Body of pancreas (tissue), 4 donors: Measurements from ENCODE around the gene DPEP1.

Source experiments
- CTCF ChIP-seq, 7 experiments: fragments of 450-650 bp in 4 of 7; fragments of 200-600 bp in 3 of 7; sonication (generic) in 3 of 7; IDR thresholded peaks; one replicate each; pipeline ENCODE4 v1.5.1; 2016 to 2019; ENCODE audit warnings: antibody characterized with exemption in 7 of 7
- POLR2A ChIP-seq, 3 donors: fragments of 450-650 bp; IDR thresholded peaks; one replicate each; pipeline ENCODE4 v1.6.1; 2016; ENCODE audit warnings: antibody characterized with exemption in 3 of 3, mild to moderate bottlenecking in 2 of 3

DNA sequence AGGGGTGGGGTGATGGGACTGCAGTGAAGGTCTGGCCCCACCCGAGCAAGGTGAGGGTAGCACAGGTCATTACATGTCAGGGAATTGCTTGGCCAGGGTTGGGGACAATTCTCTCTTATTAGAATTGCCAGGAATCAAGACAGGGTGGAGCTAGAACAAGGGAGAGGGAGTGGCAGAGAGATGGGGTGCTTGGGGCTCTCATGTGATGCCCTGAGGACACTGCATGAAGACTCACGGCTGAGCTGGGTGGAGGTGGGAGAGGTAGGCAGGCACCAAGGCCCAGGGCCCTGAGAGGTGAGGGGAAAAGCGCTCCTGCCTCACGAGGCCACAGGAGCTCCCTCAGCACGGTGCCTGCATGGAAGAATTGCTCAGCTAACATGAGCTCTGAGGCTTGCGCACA lies 3.6 kb downstream of the DPEP1 start:
- no peak for TF ChIP-seq CTCF (IDR thresholded peaks at IDR 0.05)
- TF ChIP-seq POLR2A (IDR thresholded peaks at IDR 0.05): no peak
